Limb (tissue), 2 donors: ENCODE data around the gene DLG4.
A peak's percentile ranks its signal among the peaks of the same experiment; 100 is the strongest.
"Not testable (repeated sequence)": the region's sequence is repeated elsewhere in the genome, so short reads cannot be mapped to it uniquely, and the experiment has no call there.

ENCODE experiments used
- DNase-seq, 2 donors: peaks; one replicate each; pipeline ENCODE4 v3.0.0-alpha.2; 2016; ENCODE audit errors: extremely low spot score in 2 of 2

Gene DLG4

GRCh38 chr17:7190276-7190917, 29.2 kb downstream of the DLG4 start:
- peak in 1 of 2 donors; percentile 20 for DNase-seq

- no peak for DNase-seq
These were observed 33.4 kb downstream of the DLG4 start for GRCh38 chr17:7186241-7186640.

DNA sequence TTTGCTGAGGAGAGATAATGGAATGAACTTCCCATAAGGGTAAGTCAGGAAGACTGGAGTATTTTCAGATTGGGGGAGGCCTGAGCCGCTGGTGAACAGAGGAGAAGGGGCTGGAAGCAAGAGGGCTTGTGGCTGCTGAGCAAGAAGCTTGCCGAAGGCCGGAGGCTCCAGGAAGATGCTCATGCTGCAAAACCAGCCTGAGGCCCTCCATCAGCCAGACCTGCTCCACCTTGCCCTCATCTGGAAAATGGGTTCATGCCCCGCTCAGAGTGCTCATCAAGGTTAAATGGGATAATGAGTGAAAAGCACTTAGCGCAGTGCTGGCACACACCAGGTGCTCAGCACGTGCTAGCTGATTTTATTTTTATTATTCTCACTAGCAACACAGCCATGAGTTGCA, 35.0 kb downstream of the DLG4 start:
- peak in 1 of 2 donors; percentile 23 for DNase-seq

GRCh38 chr17:7184091-7184488, 35.5 kb downstream of the DLG4 start:
- peak in 1 of 2 donors; percentile 40 for DNase-seq

DNA sequence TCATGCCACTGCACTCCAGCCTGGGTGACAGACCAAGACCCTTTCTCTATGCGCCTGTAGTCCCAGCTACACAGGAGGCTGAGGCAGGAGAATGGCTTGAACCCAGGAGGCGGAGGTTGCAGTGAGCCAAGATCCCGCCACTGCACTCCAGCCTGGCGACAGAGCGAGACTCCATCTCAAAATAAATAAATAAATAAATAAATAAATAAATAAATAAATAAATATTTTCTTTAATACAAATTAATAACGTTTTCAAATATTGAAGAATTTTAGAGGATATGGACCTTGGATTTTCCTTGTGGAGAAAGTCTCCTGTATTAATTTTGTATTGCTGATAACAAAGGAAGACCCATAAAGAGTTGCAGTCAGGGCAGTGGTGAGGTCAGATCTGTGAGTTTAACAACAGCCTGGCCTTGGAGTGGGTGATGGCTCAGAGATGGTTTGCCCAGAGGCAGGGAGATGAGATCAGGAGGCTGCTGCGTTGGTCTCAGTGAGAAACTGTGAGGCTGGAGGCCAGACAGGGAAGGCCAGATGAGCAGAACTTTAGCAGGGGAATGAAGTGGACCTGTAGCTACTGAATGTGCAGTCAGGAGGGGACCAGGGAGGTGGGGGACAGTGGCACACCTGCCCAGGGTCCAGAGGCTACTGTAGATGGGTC, 36.1 kb downstream of the DLG4 start:
- DNase-seq: no peak

DNA sequence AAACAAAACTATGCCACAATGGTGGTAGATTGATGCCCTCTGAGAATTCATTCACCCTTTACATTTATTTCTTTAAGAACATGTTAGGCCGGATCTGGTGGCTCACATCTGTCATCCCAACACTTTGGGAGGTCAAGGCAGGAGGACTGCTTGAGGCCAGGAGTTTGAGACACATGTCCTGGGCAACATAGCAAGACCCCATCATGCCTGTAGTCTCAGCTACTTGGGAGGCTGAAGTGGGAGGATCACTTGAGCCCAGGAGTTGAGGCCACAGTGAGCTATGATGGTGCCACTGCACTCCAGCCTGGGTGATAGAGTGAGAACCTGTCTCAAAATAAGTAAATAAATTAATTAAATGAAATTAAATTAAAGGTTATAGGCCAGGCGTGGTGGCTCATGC, 37.5 kb downstream of the DLG4 start:
- peak in 1 of 2 donors; percentile 4 for DNase-seq

GRCh38 chr17:7179317-7180254, 40.0 kb downstream of the DLG4 start, which contains the start of gene ASGR1:
Gene ASGR1 (minus strand): TSS chr17:7179370. CDS start chr17:7178563, 807 bp downstream.
- DNase-seq: no peak

GRCh38 chr17:7178973-7179316, 40.7 kb downstream of the DLG4 start:
- no peak for DNase-seq

- peak; percentile 25 to 78 for DNase-seq
These were observed 41.6 kb downstream of the DLG4 start for GRCh38 chr17:7177954-7178477.

DNA sequence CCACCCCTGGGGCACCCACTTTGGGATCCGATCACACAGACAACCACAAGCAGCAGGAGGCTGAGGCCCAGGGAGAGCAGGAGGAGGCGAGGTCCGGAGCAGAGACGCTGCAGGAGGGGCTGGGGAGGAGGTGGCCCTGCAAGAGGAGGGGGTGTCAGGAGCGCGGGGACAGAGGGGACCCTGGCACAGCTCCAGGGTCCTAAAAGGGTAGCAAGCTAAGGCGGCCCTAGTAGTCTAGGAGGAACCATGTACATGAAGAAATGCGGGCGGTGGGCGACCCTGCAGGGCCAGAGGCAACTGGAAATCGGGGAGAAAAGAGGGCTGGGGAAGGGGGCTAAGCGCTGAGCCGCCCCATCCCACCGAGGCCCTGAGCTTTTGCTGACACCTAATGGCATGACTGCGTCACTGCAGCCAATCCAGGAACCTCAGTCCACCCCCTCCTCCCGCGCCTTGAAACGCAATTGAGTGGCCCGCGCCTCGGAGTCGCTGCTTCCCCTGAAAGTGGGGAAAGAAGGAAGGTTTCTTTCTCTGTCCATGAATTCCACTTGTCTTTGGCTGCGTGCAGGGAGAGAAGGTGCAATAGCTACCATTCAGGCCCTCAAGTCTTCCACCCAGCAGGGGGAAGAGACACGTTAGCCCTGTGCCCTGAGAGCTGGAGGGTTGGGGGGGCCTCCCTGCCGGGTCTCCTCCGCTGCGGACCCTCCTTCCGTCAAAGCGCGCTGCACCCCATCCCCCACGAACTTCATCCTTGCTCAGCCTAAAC, 42.3 kb downstream of the DLG4 start:
- DNase-seq: peak; percentile 77 to 91

- DNase-seq: no peak
These were observed 42.8 kb downstream of the DLG4 start for GRCh38 chr17:7176841-7177190.

DNA sequence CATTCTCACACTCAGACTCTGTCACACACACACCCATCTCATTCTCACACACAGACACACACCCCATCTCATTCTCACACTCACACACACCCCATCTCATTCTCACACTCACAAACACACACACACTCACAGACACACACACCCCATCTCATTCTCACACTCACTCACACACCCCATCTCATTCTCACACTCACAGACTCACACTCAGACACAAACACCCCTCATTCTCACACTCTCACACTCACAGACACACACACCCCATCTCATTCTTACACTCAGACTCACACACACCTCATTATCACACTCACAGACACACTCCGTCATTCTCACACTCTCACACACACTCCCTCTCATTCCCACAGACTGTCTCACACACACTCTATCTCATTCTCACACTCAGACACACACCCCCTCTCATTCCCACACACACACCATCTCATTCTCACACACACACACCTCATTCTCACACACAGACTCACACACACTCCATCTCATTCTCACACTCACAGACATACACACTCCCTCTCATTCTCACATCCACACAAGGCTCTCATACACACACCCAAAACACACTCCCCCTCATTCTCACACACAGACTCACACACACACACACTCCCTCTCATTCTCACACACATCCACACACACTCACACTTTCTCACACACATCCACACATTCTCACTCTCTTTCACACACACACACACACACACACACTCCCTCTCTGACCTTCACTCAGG, 43.4 kb downstream of the DLG4 start:
- DNase-seq: no peak

- DNase-seq: no peak
These were observed 44.3 kb downstream of the DLG4 start for GRCh38 chr17:7175330-7175733.

DNA sequence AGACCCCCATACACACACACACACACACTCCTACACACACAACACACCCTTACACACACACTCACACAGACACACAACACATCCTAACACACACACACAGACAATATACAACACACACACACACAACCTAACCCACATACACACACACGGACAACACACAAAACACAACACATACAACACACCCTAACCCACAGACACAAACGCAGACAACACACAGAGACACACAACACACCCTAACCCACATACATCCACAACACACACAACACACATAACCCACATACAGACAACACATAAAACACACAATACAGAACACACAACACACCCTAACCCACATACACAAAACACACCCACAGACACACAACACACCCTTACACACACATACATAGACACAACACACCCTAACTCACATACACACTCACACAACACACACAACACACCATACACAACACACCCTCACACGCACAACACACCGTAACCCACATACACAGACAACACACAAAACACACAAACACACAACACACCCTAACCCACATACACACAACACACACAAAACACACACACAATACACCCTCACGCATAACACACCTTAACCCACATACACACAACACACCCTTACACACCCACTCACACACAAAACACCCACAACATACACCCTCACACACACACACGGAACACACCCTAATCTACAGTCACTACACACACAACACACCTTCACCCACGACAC, 44.9 kb downstream of the DLG4 start:
- DNase-seq: no peak

DNA sequence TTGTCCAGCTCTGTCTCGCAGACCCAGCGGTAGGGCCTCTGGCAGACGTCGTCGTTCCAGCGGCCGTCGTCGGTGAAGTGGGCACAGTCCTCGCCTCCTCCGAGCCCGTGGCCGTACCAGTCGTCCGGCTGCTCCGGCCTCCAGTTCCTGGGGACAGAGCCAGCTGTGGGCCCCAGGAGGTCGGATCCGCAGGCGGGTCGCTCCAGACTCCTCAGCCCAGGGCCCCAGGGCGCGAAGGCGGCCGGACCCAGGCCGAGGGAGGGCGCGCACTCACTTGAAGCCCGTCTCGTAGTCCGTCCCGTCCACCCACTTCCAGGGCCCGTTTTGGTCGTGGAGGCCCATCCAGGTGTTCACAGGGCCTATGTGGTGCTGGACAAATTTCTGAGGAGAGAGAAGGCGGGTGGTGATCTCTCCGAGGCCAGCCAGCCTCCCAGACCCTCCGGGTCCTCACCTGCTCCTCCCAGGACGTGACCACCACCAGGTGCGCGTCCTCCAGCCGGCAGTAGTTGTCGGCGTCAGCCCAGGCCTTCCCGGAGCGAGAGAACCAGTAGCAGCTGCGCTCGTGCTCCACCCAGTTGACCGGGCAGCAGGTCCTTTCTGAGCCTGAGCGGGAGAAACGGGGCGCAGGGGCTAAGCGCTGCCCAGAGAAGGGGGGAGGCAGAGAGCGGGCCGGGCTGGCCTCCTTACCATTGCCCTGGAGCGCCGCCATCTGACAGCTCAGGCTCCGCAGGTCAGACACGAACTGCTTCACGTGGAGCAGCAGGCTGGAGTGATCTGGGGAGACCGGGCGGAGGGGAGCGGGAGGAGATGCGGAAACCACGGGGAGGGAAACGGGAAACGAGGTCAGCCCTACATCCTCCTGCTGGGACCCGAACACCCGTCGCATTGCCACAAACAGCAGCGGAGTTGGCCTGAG, 45.7 kb downstream of the DLG4 start:
- peak; percentile 26 to 74 for DNase-seq

DNA sequence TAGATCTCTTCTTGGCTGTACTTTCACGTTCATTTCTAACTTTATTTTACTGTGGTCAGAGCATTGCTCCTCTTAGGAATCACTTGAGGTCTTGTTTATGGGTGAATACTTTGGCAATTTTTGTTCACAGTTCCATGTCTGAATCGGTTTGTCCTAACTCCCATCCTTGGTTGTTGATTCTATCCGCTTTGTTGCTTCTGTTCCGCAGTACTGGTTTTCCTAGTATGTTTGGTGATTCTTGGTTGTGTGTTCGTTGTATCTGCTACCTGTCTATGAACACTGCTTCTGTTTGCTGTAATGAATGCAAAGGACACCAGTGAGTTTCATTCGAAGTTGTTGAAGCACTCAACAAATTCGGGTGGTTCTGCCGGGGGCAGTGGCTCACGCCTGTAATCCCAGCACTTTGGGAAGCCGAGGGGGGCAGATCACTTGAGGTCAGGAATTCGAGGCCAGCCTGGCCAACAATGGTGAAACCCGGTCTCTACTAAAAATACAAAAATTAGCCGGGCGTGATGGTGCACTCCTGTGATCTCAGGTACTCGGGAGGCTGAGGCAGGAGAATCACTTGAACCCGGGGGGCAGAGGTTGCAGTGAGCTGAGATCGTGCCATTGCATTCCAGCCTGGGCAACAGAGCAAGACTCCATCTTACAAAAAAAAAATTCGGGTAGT, 47.0 kb downstream of the DLG4 start:
- DNase-seq: not testable (repeated sequence)

DNA sequence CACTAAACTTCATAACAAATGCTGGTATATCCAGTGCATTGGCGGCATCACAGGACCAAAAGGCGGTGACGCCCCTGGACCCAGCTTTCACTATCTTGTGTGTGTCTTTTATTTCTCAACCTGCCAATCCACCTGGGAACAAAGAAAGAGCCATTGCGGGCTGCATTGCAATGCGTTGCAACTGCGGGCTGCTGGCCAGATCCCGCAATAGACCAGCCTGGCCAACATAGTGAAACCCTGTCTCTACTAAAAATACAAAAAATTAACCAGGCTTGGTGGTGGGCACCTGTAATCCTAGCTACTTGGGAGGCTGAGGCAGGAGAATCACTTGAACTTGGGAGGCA, 50.1 kb downstream of the DLG4 start:
- DNase-seq: not testable (repeated sequence)

DNA sequence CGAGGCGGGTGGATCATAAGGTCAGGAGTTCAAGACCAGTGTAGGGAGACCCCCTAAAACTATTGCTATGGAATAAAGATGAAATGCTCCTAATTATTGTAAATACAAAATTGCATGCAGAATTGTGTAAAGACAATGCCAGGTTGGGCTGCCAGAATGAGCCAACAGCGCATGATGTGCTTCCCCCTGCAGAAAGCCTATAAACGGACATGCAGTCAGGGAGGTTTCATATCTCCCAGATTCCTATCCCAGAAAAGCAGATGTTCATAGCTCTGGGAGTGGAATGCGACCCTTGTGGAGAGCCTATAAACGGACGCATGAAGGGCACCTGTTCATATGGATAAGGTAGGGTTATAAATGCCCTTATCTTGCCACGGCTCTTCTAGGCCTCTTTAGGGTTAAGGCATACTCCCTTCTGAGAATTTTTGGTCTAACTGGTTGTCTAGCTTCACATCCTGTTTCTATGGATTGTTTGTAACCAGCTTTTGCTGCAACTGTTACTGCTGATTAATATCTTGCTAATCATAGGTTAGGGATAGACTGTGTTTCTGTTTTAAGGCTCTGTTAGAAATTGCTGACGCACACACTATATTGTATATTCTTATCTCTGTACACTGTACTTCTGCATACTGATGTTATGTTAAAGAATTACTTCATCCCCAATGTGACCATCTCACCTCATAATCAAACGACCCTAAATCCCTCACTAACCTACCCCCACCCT, 50.6 kb downstream of the DLG4 start:
- DNase-seq: not testable (repeated sequence)
